Measurements from ENCODE around the gene CNDP2. TPM values are rescaled to one million over a fixed set of nuclear protein-coding genes. Genes with fewer than 3 reads are reported as not detected.
A peak's percentile ranks its signal among the peaks of the same experiment; 100 is the strongest.

The CNDP2 gene
- total and polyA plus RNA-seq, 12 donors: 49.7 to 159 (median 97.9) TPM

DNA sequence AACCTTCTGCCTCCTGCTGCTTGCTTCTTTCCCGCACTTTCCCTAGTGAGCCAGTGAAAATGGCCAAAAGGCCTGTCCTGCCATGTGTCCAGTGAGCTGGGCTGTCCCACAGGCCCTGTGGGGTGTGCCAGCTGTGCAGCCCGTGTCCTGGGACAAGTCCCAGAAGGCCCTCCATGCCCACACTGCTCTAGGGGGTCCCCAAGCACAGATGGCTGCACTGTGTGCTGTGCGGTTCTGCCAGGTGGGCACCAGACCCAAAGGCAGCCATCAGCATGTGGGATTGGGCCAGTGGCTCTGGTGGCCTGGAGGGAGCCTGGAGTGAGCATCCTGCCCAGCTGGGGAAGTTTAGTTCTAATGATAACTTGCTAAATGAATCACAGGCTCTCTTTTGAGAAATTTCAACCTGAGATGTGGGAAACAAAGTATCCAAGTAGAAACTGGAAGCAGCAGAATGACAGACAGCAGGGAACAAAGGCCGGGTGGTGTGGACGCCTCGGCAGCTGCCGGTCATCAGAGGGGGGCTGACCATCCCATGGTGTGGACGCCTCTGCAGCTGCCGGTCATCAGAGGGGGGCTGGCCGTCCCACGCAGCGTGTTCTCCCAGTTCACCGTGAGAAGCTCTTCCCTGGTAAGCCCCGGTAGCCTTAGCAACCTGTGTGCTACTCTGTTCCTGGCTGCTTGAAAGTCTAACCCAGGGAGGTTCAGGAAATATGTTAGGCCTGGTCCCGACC is 9.9 kb upstream of the CNDP2 start:
- no peaks in the 10 kb centered on the region for H3K9me3 ChIP-seq (replicated peaks in 1 of 3)
- intact Hi-C loops (cut with DNase I): no loop called here
- no peak overlapping the region for H3K4me3 ChIP-seq
- no peaks in the 10 kb centered on the region for H3K27me3 ChIP-seq
- no peak for TF ChIP-seq CTCF (IDR thresholded peaks at IDR 0.05)
- TF ChIP-seq POLR2A (IDR thresholded peaks at IDR 0.05): no peak
- H3K27ac ChIP-seq: no peak overlapping the region
- peak in 1 of 7 donors; percentile 36 for DNase-seq
- no peaks in the 10 kb centered on the region for H3K36me3 ChIP-seq (replicated peaks in 1 of 2)
- WGBS, 4 donors: 55 to 88% (median 79%) methylated on average over 9 to 15 of the region's 15 CpGs
- H3K4me1 ChIP-seq (replicated peaks in 1 of 2): no peaks in the 10 kb centered on the region

- Histone ChIP-seq H3K9me3 (replicated peaks in 1 of 3) (no peaks in the 10 kb centered on the region), H3K4me1 (replicated peaks in 1 of 2) (no peaks in the 10 kb centered on the region), H3K27me3 (no peaks in the 10 kb centered on the region), H3K36me3 (replicated peaks in 1 of 2) (no peaks in the 10 kb centered on the region), H3K4me3 (no peak overlapping the region), H3K27ac (no peak overlapping the region)
- WGBS, 4 donors: 92 to 100% (median 96%) methylated on average over 4 to 8 of the region's 8 CpGs
- no peak for TF ChIP-seq POLR2A (IDR thresholded peaks at IDR 0.05)
- TF ChIP-seq CTCF (IDR thresholded peaks at IDR 0.05): no peak
- DNase-seq: peak in 1 of 7 donors; percentile 3
- intact Hi-C loops (cut with DNase I): no loop called here
These were observed 7.8 kb upstream of the CNDP2 start for GRCh38 chr18:74488354-74488753.

- Histone ChIP-seq H3K4me3 (no peak overlapping the region), H3K27me3 (no peaks in the 10 kb centered on the region), H3K9me3 (replicated peaks in 1 of 3) (no peaks in the 10 kb centered on the region), H3K4me1 (replicated peaks in 1 of 2) (no peaks in the 10 kb centered on the region), H3K27ac (no peak overlapping the region), H3K36me3 (replicated peaks in 1 of 2) (no peaks in the 10 kb centered on the region)
- no peak for TF ChIP-seq CTCF (IDR thresholded peaks at IDR 0.05)
- TF ChIP-seq POLR2A (IDR thresholded peaks at IDR 0.05): no peak
- peak in 1 of 7 donors; percentile 24 for DNase-seq
- intact Hi-C loops (cut with DNase I): no loop called here
- WGBS, 4 donors: 80 to 87% (median 84%) methylated on average over 8 of the region's 8 CpGs
These were observed 7.3 kb upstream of the CNDP2 start for GRCh38 chr18:74488864-74489263.

GRCh38 chr18:74489676-74490075 is 6.5 kb upstream of the CNDP2 start:
- Histone ChIP-seq H3K4me3 (no peak overlapping the region), H3K27me3 (no peaks in the 10 kb centered on the region), H3K9me3 (replicated peaks in 1 of 3) (no peaks in the 10 kb centered on the region), H3K27ac (no peak overlapping the region), H3K4me1 (replicated peaks in 1 of 2) (no peaks in the 10 kb centered on the region), H3K36me3 (replicated peaks in 1 of 2) (no peaks in the 10 kb centered on the region)
- WGBS, 4 donors: 36 to 47% (median 45%) methylated on average over 7 of the region's 7 CpGs
- TF ChIP-seq POLR2A (IDR thresholded peaks at IDR 0.05) (no peak), CTCF (IDR thresholded peaks at IDR 0.05) (no peak)
- peak in 1 of 7 donors; percentile 28 for DNase-seq
- intact Hi-C loops (cut with DNase I): loop anchor here in 1 of 2 donors (10.0 kb wide), 1 partner anchor 105 kb away; the partner anchor contains the start of gene ZNF407

All from adrenal gland (tissue), 12 donors.